Measurements from ENCODE around the gene ATRNL1. TPM values are rescaled to one million over a fixed set of nuclear protein-coding genes. Genes with fewer than 3 reads are reported as not detected.

Gene ATRNL1
- total and polyA plus RNA-seq, 2 experiments from 2014 or later = 4.8 to 29.7 TPM

DNA sequence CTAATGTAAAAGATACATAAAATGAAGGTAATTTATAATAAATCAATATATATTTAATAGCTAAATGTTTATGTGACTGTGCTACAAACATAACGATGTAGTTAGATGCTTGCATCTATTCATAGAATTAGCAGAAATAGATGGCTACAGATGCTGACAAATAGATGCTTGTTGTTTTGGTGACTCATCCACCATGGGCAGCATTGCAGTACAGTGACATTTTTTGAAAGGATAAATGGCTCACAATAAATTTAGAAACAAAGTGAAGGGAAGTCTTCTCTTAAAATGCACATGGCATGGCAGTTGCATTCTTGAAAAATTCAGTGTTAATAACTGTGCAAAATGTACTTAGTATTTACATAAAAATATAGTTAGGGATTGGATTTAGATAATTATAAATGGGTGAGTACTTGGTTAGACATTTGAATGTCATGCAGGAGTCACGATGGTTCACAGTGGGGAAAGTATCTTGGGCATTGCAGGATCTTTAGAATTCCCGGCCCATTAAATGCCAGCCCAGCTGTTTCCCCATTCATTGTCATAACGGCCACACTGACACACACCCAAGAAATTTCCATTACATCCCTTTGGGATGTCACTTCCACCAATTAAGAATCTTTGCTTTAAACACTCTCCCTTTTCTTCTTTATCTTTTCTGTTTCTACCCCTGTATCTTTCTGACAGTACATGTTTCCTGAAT lies 564.1 kb downstream of the ATRNL1 start (continued):
- TF ChIP-seq, protein P1, sequence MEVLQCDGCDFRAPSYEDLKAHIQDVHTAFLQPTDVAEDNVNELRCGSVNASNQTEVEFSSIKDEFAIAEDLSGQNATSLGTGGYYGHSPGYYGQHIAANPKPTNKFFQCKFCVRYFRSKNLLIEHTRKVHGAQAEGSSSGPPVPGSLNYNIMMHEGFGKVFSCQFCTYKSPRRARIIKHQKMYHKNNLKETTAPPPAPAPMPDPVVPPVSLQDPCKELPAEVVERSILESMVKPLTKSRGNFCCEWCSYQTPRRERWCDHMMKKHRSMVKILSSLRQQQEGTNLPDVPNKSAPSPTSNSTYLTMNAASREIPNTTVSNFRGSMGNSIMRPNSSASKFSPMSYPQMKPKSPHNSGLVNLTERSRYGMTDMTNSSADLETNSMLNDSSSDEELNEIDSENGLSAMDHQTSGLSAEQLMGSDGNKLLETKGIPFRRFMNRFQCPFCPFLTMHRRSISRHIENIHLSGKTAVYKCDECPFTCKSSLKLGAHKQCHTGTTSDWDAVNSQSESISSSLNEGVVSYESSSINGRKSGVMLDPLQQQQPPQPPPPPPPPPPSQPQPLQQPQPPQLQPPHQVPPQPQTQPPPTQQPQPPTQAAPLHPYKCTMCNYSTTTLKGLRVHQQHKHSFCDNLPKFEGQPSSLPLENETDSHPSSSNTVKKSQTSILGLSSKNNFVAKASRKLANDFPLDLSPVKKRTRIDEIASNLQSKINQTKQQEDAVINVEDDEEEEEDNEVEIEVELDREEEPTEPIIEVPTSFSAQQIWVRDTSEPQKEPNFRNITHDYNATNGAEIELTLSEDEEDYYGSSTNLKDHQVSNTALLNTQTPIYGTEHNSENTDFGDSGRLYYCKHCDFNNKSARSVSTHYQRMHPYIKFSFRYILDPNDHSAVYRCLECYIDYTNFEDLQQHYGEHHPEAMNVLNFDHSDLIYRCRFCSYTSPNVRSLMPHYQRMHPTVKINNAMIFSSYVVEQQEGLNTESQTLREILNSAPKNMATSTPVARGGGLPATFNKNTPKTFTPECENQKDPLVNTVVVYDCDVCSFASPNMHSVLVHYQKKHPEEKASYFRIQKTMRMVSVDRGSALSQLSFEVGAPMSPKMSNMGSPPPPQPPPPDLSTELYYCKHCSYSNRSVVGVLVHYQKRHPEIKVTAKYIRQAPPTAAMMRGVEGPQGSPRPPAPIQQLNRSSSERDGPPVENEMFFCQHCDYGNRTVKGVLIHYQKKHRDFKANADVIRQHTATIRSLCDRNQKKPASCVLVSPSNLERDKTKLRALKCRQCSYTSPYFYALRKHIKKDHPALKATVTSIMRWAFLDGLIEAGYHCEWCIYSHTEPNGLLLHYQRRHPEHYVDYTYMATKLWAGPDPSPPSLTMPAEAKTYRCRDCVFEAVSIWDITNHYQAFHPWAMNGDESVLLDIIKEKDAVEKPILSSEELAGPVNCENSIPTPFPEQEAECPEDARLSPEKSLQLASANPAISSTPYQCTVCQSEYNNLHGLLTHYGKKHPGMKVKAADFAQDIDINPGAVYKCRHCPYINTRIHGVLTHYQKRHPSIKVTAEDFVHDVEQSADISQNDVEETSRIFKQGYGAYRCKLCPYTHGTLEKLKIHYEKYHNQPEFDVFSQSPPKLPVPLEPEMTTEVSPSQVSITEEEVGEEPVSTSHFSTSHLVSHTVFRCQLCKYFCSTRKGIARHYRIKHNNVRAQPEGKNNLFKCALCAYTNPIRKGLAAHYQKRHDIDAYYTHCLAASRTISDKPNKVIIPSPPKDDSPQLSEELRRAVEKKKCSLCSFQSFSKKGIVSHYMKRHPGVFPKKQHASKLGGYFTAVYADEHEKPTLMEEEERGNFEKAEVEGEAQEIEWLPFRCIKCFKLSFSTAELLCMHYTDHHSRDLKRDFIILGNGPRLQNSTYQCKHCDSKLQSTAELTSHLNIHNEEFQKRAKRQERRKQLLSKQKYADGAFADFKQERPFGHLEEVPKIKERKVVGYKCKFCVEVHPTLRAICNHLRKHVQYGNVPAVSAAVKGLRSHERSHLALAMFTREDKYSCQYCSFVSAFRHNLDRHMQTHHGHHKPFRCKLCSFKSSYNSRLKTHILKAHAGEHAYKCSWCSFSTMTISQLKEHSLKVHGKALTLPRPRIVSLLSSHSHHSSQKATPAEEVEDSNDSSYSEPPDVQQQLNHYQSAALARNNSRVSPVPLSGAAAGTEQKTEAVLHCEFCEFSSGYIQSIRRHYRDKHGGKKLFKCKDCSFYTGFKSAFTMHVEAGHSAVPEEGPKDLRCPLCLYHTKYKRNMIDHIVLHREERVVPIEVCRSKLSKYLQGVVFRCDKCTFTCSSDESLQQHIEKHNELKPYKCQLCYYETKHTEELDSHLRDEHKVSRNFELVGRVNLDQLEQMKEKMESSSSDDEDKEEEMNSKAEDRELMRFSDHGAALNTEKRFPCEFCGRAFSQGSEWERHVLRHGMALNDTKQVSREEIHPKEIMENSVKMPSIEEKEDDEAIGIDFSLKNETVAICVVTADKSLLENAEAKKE (CRISPR knock-in tag; IDR thresholded peaks at IDR 0.05) = no peak

GRCh38 chr10:115659616-115660015 lies 566.5 kb downstream of the ATRNL1 start:
- Histone ChIP-seq H3K4me3 (no peak overlapping the region), H3K36me3 (ENCODE audit: insufficient read depth) (no peaks in the 10 kb centered on the region), H3K4me2 (no peak overlapping the region), H3K9me2 (ENCODE audit: insufficient read depth) (no peaks in the 10 kb centered on the region), H2AFZ (no peak overlapping the region), H3F3A (replicated peaks; ENCODE audit: low read depth) (no peaks in the 10 kb centered on the region), H4K20me1 (replicated peaks; ENCODE audit: insufficient read depth) (no peaks in the 10 kb centered on the region), H3K79me2 (replicated peaks; ENCODE audit: insufficient read depth) (no peaks in the 10 kb centered on the region), H3K27me3 (ENCODE audit: insufficient read depth) (no peaks in the 10 kb centered on the region), H3K4me1 (ENCODE audit: insufficient read depth) (no peaks in the 10 kb centered on the region), H3K27ac (ENCODE audit: low read depth) (no peak overlapping the region)
- H3K4me3 Mint-ChIP-seq = no peak overlapping the region
- no peaks in the 10 kb centered on the region; the same call in 2 of the 3 replicates for H3K4me1 Mint-ChIP-seq
- no peak for DNase-seq (ENCODE audit: low spot score)
- no peak overlapping the region for H3K27ac Mint-ChIP-seq
- no peaks in the 10 kb centered on the region for H3K36me3 Mint-ChIP-seq (ENCODE audit: low read depth)
- no peak for ATAC-seq
- H3K27me3 Mint-ChIP-seq (ENCODE audit: insufficient read depth, low read depth, poor library complexity) = peaks cover 2% of the 10 kb centered on the region
- H3K9me3 Mint-ChIP-seq = no peaks in the 10 kb centered on the region
- TF ChIP-seq, protein P1 (CRISPR knock-in tag; IDR thresholded peaks at IDR 0.05) = no peak
- TF ChIP-seq STAT1 (IDR thresholded peaks at IDR 0.05; ENCODE audit: unreplicated experiment) (no peak), EZH2 (IDR thresholded peaks at IDR 0.05; ENCODE audit: low read depth, unreplicated experiment) (no peak)
- TF ChIP-seq, protein P2, sequence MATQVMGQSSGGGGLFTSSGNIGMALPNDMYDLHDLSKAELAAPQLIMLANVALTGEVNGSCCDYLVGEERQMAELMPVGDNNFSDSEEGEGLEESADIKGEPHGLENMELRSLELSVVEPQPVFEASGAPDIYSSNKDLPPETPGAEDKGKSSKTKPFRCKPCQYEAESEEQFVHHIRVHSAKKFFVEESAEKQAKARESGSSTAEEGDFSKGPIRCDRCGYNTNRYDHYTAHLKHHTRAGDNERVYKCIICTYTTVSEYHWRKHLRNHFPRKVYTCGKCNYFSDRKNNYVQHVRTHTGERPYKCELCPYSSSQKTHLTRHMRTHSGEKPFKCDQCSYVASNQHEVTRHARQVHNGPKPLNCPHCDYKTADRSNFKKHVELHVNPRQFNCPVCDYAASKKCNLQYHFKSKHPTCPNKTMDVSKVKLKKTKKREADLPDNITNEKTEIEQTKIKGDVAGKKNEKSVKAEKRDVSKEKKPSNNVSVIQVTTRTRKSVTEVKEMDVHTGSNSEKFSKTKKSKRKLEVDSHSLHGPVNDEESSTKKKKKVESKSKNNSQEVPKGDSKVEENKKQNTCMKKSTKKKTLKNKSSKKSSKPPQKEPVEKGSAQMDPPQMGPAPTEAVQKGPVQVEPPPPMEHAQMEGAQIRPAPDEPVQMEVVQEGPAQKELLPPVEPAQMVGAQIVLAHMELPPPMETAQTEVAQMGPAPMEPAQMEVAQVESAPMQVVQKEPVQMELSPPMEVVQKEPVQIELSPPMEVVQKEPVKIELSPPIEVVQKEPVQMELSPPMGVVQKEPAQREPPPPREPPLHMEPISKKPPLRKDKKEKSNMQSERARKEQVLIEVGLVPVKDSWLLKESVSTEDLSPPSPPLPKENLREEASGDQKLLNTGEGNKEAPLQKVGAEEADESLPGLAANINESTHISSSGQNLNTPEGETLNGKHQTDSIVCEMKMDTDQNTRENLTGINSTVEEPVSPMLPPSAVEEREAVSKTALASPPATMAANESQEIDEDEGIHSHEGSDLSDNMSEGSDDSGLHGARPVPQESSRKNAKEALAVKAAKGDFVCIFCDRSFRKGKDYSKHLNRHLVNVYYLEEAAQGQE (IDR thresholded peaks at IDR 0.05; ENCODE audit: unreplicated experiment) = no peak

Data from GM23338 (cell line).